ENCODE results near the gene MINDY3.
"Not testable (repeated sequence)": the region's sequence is repeated elsewhere in the genome, so short reads cannot be mapped to it uniquely, and the experiment has no call there.

MINDY3 gene

DNA sequence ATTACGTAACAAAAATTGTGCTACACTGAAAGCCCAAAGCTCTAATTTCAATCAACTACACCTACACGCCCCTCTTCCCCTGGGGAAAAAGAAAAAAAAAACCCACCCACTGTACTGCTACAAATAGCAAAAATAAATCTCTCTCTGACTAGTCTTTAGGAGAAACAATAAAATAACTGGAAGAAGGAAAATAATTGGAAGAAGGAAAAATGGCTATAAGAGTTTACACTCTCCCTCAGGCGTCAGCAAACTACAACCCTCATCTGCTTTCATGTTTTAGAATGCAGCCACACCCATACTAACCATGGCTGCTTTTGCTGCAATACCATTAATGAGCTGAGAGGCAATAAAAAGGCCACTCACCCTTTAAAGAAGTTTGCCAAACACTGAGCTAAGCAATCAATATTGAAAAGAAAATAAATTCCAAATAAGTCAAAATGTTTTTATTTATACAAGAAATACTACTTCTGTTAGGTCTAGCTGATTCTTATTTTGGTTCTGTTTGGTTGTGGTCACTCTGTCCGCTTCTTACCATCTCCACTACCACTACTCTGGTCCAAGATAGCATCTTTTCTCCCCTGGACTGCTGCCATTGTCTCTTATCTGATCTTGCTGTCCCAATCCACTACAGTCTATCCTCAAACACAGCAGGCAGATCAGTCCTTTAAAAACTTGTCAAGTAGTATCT lies 3.8 kb downstream of the MINDY3 start:
- no peak for DNase-seq

DNA sequence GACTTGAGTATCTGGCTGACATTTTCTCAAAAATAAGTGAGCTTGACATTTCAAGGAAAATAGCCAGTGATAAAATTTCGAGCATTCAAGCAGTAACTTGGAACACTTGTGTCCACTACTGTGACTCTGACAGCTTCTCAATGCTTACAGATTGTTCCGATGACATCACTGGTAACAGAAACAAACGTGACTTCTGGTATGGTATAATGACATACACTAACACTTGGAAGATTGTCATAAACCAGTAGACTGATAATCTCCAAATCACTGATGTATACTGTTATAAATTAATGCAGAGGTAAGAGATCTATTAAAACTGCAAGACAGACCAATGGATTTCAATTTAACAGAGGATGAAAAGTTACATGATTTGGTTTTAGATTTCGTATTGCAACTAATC lies 6.5 kb downstream of the MINDY3 start:
- no peak for DNase-seq

DNA sequence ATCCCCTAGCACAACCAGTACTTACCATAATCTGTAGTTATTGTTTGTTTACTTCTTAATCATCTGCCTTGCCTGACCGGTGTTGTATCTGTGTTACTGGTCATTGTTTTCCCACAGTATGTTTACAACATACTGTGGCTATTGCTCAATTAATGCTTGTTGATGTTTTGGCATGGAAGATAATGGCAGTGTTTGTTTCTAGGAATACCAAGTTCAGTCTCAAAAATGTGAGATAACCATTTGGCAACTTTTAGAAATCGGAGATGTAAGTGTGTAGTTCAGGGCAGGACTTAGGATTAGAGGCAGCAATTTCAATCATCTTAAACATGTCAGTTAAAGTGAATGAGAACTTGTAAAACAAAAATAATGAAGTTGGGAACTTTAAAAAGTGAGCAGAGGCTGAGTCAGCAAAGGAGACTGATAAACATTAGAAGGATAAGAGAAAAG lies 8.2 kb downstream of the MINDY3 start:
- DNase-seq: no peak

GRCh38 chr10:15850337-15850978 lies 9.8 kb downstream of the MINDY3 start:
- not testable (repeated sequence) for DNase-seq

- DNase-seq: no peak
Observed at GRCh38 chr10:15849316-15849715, 11.0 kb downstream of the MINDY3 start.

GRCh38 chr10:15847481-15847880 lies 12.8 kb downstream of the MINDY3 start:
- DNase-seq: no peak

- DNase-seq: no peak
Observed at GRCh38 chr10:15844517-15844916, 15.8 kb downstream of the MINDY3 start.

- no peak for DNase-seq
Observed at GRCh38 chr10:15843695-15844094, 16.6 kb downstream of the MINDY3 start.

DNA sequence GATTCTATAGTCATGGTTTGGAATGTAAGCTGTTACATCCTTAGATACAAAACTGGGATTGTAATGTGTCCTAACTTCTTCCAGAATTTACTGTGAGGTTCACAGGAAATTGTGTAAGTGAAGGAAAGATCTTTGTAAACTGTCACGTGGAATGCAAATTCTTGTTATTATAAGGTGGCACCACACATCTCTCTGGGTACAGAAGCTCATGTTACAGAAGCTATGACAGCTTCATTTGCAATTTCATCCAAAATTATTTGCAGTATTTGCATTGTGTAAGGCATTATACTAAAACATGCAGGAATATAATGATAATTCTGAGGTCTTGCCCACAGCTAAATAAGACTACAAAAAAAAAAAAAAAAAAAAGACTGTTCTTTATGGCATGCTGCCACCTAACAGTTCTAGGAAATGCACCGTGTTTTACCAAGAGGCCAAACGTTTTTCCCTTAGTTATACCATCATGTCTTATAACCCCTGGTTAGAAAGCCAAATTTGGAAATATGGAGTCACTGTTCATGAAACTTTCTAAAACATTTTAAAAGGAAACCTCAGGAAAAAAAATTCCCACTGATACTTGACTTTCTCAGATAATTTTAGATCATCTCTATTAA lies 17.6 kb downstream of the MINDY3 start:
- no peak for DNase-seq

DNA sequence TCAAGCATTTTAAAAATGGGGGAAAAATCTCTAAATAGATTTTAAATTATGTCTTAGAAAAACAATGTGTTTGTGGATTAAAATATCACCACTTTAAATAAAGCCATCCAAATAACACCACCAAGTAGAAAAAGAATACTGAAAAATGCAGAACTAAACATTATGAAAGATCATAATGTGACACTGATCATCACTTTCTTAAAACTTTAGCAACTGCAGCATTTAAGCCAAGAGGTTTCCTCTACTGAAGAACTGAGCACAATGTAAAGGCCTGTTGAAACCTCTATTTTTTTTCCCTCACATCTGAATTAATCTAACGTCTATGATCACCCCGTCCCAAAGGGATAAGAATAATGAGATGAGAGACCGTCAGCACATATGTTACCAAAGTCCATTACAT lies 18.6 kb downstream of the MINDY3 start:
- no peak for DNase-seq

DNA sequence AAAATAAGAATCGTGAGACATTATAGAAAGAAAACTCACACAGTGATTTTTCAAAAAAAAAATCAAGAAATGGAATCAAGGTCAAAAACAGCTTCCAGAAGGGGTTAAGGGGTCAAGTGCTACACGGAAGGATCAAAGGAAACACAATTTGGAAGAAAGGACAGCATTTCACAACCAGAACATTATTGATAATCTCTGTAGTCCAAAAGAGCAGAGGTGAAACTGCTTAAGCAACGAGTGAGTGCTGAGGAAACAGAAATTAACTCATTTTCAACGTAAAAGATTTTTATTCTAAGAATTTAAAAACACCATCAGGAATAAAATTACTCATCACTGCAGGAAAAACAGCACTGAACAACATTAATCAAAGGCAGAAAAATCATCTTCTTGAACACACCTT lies 23.5 kb downstream of the MINDY3 start:
- DNase-seq: no peak

GRCh38 chr10:15829495-15829894 lies 30.8 kb downstream of the MINDY3 start:
- DNase-seq: no peak

GRCh38 chr10:15824498-15824897 lies 35.8 kb downstream of the MINDY3 start:
- DNase-seq: peak; percentile 24

DNA sequence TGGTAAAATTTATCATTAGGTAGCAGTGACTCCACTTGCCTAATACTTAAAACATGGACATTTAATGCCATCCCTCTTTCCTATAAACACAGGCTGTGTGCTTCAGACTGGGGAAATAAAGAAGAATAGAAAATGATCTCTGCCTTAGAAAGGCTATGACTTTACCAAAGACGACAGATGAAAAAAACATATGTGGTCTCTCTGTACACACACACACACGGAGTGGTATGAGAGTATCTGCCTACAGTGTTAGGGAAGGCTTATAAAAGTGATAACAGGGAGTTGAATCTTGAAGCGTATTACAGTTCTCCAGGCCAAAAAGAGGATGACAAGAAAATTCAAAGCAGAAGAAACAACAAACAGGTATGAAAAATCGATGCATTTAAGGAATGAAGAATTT lies 38.2 kb downstream of the MINDY3 start:
- no peak for DNase-seq

DNA sequence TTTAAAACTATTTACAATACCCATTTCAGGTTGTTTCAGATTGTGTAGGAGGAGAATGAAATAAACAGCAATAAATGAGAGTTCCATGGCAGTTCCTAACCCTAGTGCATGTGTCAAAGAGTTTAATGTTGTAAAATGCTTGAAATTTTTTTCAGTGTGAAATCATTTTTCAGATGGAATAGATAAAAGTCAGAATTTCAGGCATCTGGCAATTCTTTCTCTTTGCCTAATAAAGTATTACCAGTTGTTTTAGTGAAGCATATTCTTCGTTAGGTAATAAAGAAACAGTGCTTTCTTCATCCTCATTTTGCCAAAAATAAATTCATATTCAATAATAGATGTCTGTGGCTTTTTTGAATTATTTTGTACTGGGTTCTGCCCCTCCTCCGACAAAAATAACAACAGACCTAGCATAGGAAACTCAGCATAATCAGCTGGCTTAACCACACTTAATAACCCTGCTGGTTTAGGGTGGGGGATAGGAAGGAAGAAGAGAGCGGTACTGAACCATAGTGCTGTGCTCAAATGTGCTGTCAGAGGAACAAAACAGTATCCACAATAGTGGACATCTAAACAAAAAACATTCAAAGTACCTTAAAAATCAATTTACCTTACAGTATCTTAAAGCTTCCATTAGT lies 39.1 kb downstream of the MINDY3 start:
- DNase-seq: peak; percentile 4

GRCh38 chr10:15817409-15818046 lies 42.8 kb downstream of the MINDY3 start:
- DNase-seq: no peak

GRCh38 chr10:15815242-15815885 lies 44.9 kb downstream of the MINDY3 start:
- no peak for DNase-seq

DNA sequence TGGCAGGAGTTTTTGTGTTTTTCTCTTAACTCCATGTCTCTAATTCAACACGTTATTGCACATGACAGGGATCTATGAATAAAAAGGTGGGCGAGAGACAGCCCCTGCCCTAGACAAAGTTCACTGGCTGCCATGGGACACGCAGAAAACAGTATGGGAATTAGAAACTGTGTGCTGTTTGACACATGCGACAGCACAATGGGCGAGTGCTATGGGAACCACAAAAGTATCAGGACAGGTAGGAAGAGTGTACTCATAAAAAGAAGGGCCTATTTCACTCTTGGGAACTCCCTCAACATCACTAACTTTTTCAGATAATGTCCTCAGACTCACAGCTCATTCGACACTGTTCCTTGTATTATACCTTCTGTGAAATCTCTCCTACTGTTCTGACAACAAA lies 45.7 kb downstream of the MINDY3 start:
- DNase-seq: no peak

GRCh38 chr10:15813415-15813814 lies 46.9 kb downstream of the MINDY3 start:
- peak; percentile 13 for DNase-seq

GRCh38 chr10:15809450-15809849 lies 50.9 kb downstream of the MINDY3 start:
- no peak for DNase-seq

- no peak for DNase-seq
Observed at GRCh38 chr10:15808204-15808797, 52.0 kb downstream of the MINDY3 start.

- DNase-seq: no peak
Observed at GRCh38 chr10:15805395-15806058, 54.8 kb downstream of the MINDY3 start.
